Limb (tissue), 2 donors: ENCODE results near the gene PLPP1.
"Not testable (repeated sequence)": the region's sequence is repeated elsewhere in the genome, so short reads cannot be mapped to it uniquely, and the experiment has no call there.

Experiments used
- DNase-seq, 2 donors: peaks; one replicate each; pipeline ENCODE4 v3.0.0-alpha.2; 2016; ENCODE audit errors: extremely low spot score in 2 of 2

Gene PLPP1

GRCh38 chr5:55505711-55506110 lies 29.1 kb downstream of the PLPP1 start:
- not testable (repeated sequence) for DNase-seq

- DNase-seq, result not testable (repeated sequence)
Measured at GRCh38 chr5:55503917-55504316, 30.8 kb downstream of the PLPP1 start.

- no peak for DNase-seq
Measured at GRCh38 chr5:55502759-55503158, 32.0 kb downstream of the PLPP1 start.

- DNase-seq, result no peak
Measured at GRCh38 chr5:55498457-55498856, 36.3 kb downstream of the PLPP1 start.

- no peak for DNase-seq
Measured at GRCh38 chr5:55497712-55498111, 37.1 kb downstream of the PLPP1 start.

- no peak for DNase-seq
Measured at GRCh38 chr5:55495216-55495615, 39.5 kb downstream of the PLPP1 start.

GRCh38 chr5:55492449-55492848 lies 42.3 kb downstream of the PLPP1 start:
- no peak for DNase-seq

- no peak for DNase-seq
Measured at GRCh38 chr5:55485073-55485472, 49.7 kb downstream of the PLPP1 start.

- no peak for DNase-seq
Measured at GRCh38 chr5:55484531-55484930, 50.2 kb downstream of the PLPP1 start.

- no peak for DNase-seq
Measured at GRCh38 chr5:55483885-55484284, 50.9 kb downstream of the PLPP1 start.

- no peak for DNase-seq
Measured at GRCh38 chr5:55481293-55481855, 53.4 kb downstream of the PLPP1 start.

GRCh38 chr5:55480781-55481180 lies 54.0 kb downstream of the PLPP1 start:
- no peak for DNase-seq

GRCh38 chr5:55472642-55473041 lies 62.1 kb downstream of the PLPP1 start:
- no peak for DNase-seq

- no peak for DNase-seq
Measured at GRCh38 chr5:55471468-55471867, 63.3 kb downstream of the PLPP1 start.

- no peak for DNase-seq
Measured at GRCh38 chr5:55470282-55470681, 64.5 kb downstream of the PLPP1 start.

- no peak for DNase-seq
Measured at GRCh38 chr5:55469839-55470238, 64.9 kb downstream of the PLPP1 start.

GRCh38 chr5:55467862-55468551 lies 66.8 kb downstream of the PLPP1 start:
- DNase-seq, result no peak

- no peak for DNase-seq
Measured at GRCh38 chr5:55463613-55464012, 71.2 kb downstream of the PLPP1 start.

GRCh38 chr5:55459572-55459971 lies 75.2 kb downstream of the PLPP1 start:
- no peak for DNase-seq

GRCh38 chr5:55456216-55456895 lies 78.4 kb downstream of the PLPP1 start:
- DNase-seq, result no peak

GRCh38 chr5:55454282-55454681 lies 80.5 kb downstream of the PLPP1 start:
- no peak for DNase-seq

GRCh38 chr5:55453211-55453610 lies 81.6 kb downstream of the PLPP1 start:
- no peak for DNase-seq

- DNase-seq, result no peak
Measured at GRCh38 chr5:55451976-55452375, 82.8 kb downstream of the PLPP1 start.
